GM12878 (cell line): ENCODE results near the gene SHF. TPM values are rescaled to one million over a fixed set of nuclear protein-coding genes. Genes with fewer than 3 reads are reported as not detected.
A peak's percentile ranks its signal among the peaks of the same experiment; 100 is the strongest.

ENCODE experiments used
- BCLAF1 ChIP-seq: fragments of 450-650 bp; IDR thresholded peaks from 2 replicates; pipeline ENCODE4 v1.6.1; 2017; ENCODE audit warnings: antibody characterized with exemption, mild to moderate bottlenecking, moderate library complexity
- BHLHE40 ChIP-seq, 2 experiments: fragments of 450-650 bp in 1 of 2; IDR thresholded peaks; 2 replicates each; pipeline ENCODE4 v1.6.1; 2011 to 2017; ENCODE audit warnings: low read depth in 2 of 2, borderline replicate concordance in 1 of 2, improper control_type of control experiment in 1 of 2, low read length in 1 of 2, mild to moderate bottlenecking in 1 of 2
- CBX3 ChIP-seq: fragments of 200-600 bp; sonication (generic); IDR thresholded peaks from 2 replicates; pipeline ENCODE4 v1.6.1; 2016; ENCODE audit warnings: low read depth, borderline replicate concordance
- CUX1 ChIP-seq: IDR thresholded peaks from 2 replicates; pipeline ENCODE4 v1.6.1; 2012; ENCODE audit warnings: improper control_type of control experiment, low read depth, low read length; ENCODE audit not compliant: insufficient replicate concordance
- GABPA ChIP-seq: IDR thresholded peaks from 2 replicates; pipeline ENCODE4 v1.6.1; 2014; ENCODE audit warnings: antibody characterized with exemption, low read depth, mild to moderate bottlenecking, inconsistent platforms
- HDGF ChIP-seq: fragments of 450-650 bp; IDR thresholded peaks from 2 replicates; pipeline ENCODE4 v1.6.1; 2016; ENCODE audit warnings: antibody characterized with exemption
- IKZF2 ChIP-seq, 2 experiments: fragments of 450-650 bp; IDR thresholded peaks; 2 replicates each; pipeline ENCODE4 v1.6.1; 2017; ENCODE audit warnings: mild to moderate bottlenecking in 2 of 2, moderate library complexity in 2 of 2
- NR2C1 ChIP-seq: fragments of 450-650 bp; IDR thresholded peaks from 2 replicates; pipeline ENCODE4 v1.6.1; 2017; ENCODE audit warnings: antibody characterized with exemption, mild to moderate bottlenecking, moderate library complexity
- RAD51 ChIP-seq: fragments of 450-650 bp; IDR thresholded peaks from 2 replicates; pipeline ENCODE4 v1.6.1; 2016; ENCODE audit warnings: moderate library complexity, mild to moderate bottlenecking, inconsistent platforms
- SIN3A ChIP-seq: IDR thresholded peaks from 2 replicates; pipeline ENCODE4 v1.6.1; 2012; ENCODE audit warnings: low read depth, low read length, improper control_type of control experiment
- SRF ChIP-seq, 2 experiments: IDR thresholded peaks; 2 replicates each; pipeline ENCODE4 v1.6.1; 2011; ENCODE audit warnings: low read depth in 2 of 2, low read length in 2 of 2, mild to moderate bottlenecking in 1 of 2, moderate library complexity in 1 of 2
- STAT1 ChIP-seq: fragments of 450-650 bp; conservative IDR thresholded peaks from 2 replicates; pipeline ENCODE4 v1.6.1; 2014; ENCODE audit warnings: antibody characterized with exemption, mild to moderate bottlenecking
- USF2 ChIP-seq: IDR thresholded peaks from 2 replicates; pipeline ENCODE4 v1.6.1; 2011; ENCODE audit warnings: low read depth, low read length, improper control_type of control experiment, borderline replicate concordance
- ZNF24 ChIP-seq: fragments of 450-650 bp; IDR thresholded peaks from 2 replicates; pipeline ENCODE4 v1.6.1; 2017; ENCODE audit warnings: antibody characterized with exemption, mild to moderate bottlenecking
- polyA plus RNA-seq, 11 experiments: library from polyadenylated mRNA; depleted of rRNA in 4 of 11; unstranded in 6 of 11; stranded (reverse) in 5 of 11; fragments of >200 nt; fragmentation: Nextera tagmentation in 4 of 11; fragmentation: Illumina TruSeq in 1 of 11; extraction: Ambion mirVana in 4 of 11; extraction: Trizol in 1 of 11; gene quantifications; 1 replicate in 1 of 11; 2 replicates in 10 of 11; pipeline versions ENCODE4 v1.2.1 to v1.2.3, GENCODE V29; 2011 to 2016; ENCODE audit warnings: inconsistent platforms in 2 of 11, missing spikeins in 2 of 11, low read depth in 1 of 11
- total RNA-seq, 4 experiments: library from RNA; depleted of rRNA in 3 of 4; stranded (reverse); fragments of >200 nt in 3 of 4; fragmentation: Illumina TruSeq in 1 of 4; extraction: Trizol in 1 of 4; gene quantifications; 2 replicates each; pipeline versions ENCODE4 v1.2.1 to v1.2.3, GENCODE V29; 2013 to 2021

Gene SHF
- total and polyA plus RNA-seq, 10 of the 15 experiments (the other 5 are each of a cell fraction or from before 2014, with no cell fraction given), result 0.04 to 5.7 (median 1.0) TPM; not detected in 1

- TF ChIP-seq BCLAF1, result no peak
- TF ChIP-seq HDGF, result peak; percentile 41; the same call in 1 of the 2 replicates
- peak in 1 of 2 experiments; percentile 6; a peak in 3 of 4 replicates for TF ChIP-seq IKZF2 (IDR thresholded peaks at IDR 0.05)
- TF ChIP-seq RAD51, result no peak
- TF ChIP-seq SRF (IDR thresholded peaks at IDR 0.05; ENCODE audit: low read depth in 2 of 2, low read length in 2 of 2), result no peak
- no peak for TF ChIP-seq SIN3A
- TF ChIP-seq STAT1, result no peak; the same call in 1 of the 2 replicates
- no peak for TF ChIP-seq GABPA
- no peak for TF ChIP-seq CBX3
- TF ChIP-seq USF2, result no peak
- no peak for TF ChIP-seq BHLHE40 (IDR thresholded peaks at IDR 0.05; ENCODE audit: borderline replicate concordance in 1 of 2, low read depth in 2 of 2, low read length in 1 of 2)
- no peak for TF ChIP-seq CUX1
- TF ChIP-seq ZNF24, result peak; percentile 99
- TF ChIP-seq NR2C1, result no peak
These were observed 13.2 kb upstream of the SHF start (continued) for GRCh38 chr15:45200799-45201556.
